Measurements from ENCODE around the gene CNTNAP5. TPM values are rescaled to one million over a fixed set of nuclear protein-coding genes. Genes with fewer than 3 reads are reported as not detected.

CNTNAP5 gene
- total and polyA plus RNA-seq, 2 experiments from 2014 or later, result 0.28 TPM; not detected in 1

DNA sequence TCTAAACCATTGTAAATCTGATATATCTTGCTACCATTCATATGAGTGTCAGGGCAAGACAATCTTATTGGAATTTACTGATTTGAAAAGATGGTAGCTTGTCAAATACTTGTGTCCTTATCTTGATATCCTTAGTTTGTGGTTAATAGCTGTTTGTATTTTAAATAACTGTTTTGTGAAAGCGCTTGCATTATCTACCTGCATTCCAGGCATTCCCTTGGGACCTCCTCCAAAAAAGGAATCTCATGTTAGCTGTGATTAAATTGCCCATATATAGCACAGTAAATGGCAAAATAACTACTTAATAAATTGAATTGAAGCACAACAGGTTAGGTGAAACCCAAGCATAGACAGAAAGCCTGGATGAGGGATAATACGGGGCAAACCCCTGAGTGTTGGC is 13.9 kb downstream of the CNTNAP5 start:
- H3K27me3 ChIP-seq, result no peaks in the 10 kb centered on the region
- no peaks in the 10 kb centered on the region for H3K79me2 ChIP-seq
- 40% methylated on average over 2 of the region's 2 CpGs for WGBS (ENCODE audit: low lambda C conversion rate, missing lambda C conversion rate)
- no peak overlapping the region for H3K4me2 ChIP-seq
- TF ChIP-seq EZH2phosphoT487 (IDR thresholded peaks at IDR 0.05; ENCODE audit: low read depth, severe bottlenecking, unreplicated experiment) (no peak), EZH2 (IDR thresholded peaks at IDR 0.05; ENCODE audit: borderline replicate concordance) (no peak)
- TF ChIP-seq, protein P1, sequence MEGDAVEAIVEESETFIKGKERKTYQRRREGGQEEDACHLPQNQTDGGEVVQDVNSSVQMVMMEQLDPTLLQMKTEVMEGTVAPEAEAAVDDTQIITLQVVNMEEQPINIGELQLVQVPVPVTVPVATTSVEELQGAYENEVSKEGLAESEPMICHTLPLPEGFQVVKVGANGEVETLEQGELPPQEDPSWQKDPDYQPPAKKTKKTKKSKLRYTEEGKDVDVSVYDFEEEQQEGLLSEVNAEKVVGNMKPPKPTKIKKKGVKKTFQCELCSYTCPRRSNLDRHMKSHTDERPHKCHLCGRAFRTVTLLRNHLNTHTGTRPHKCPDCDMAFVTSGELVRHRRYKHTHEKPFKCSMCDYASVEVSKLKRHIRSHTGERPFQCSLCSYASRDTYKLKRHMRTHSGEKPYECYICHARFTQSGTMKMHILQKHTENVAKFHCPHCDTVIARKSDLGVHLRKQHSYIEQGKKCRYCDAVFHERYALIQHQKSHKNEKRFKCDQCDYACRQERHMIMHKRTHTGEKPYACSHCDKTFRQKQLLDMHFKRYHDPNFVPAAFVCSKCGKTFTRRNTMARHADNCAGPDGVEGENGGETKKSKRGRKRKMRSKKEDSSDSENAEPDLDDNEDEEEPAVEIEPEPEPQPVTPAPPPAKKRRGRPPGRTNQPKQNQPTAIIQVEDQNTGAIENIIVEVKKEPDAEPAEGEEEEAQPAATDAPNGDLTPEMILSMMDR (IDR thresholded peaks at IDR 0.05; ENCODE audit: poor library complexity), result no peak
- H3K9me3 ChIP-seq (ENCODE audit: low read depth), result no peaks in the 10 kb centered on the region
- H3K4me3 ChIP-seq, result no peak overlapping the region
- H2AFZ ChIP-seq, result no peak overlapping the region
- H3K4me1 ChIP-seq (ENCODE audit: insufficient read depth), result no peaks in the 10 kb centered on the region
- H3K36me3 ChIP-seq (replicated peaks; ENCODE audit: insufficient read depth, low read depth), result no peaks in the 10 kb centered on the region
- DNase-seq (ENCODE audit: low spot score), result no peak
- no peak overlapping the region for H3K27ac ChIP-seq
- H4K20me1 ChIP-seq (ENCODE audit: insufficient read depth, poor library complexity, severe bottlenecking), result no peaks in the 10 kb centered on the region
- H3K9me2 ChIP-seq (replicated peaks; ENCODE audit: insufficient read depth), result no peaks in the 10 kb centered on the region

DNA sequence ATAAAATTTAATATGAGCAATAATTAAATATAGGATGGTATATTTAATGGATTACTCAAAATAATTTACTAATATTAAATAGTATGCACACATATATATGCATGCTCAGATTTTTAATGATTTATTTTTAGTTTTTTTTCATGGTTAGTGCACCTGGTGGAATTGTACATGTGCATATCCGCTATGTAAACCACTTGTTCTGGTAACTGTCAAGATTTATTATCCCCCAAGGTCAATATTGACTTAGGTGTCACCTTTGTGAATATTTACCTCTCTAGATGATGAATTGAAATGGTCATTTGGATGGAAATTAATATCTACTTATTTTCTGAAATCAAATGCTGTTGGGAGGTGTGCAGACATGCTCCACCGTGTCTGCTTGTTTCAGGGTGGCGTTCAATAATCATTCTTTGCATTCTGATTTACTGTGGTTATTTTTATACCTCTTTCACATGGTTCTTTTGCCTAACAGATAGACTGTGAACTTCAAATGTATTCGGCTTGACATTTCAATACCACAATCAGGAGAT is 14.7 kb downstream of the CNTNAP5 start:
- no peak for DNase-seq (ENCODE audit: low spot score)
- H3K9me3 ChIP-seq (ENCODE audit: low read depth), result no peaks in the 10 kb centered on the region
- no peak overlapping the region for H3K4me3 ChIP-seq
- no peaks in the 10 kb centered on the region for H3K36me3 ChIP-seq (replicated peaks; ENCODE audit: insufficient read depth, low read depth)
- no peak overlapping the region for H3K27ac ChIP-seq
- no peak overlapping the region for H3K4me2 ChIP-seq
- WGBS (ENCODE audit: low lambda C conversion rate, missing lambda C conversion rate), result 81% methylated on average over 4 of the region's 4 CpGs
- no peaks in the 10 kb centered on the region for H3K27me3 ChIP-seq
- TF ChIP-seq EZH2 (IDR thresholded peaks at IDR 0.05; ENCODE audit: borderline replicate concordance) (no peak), EZH2phosphoT487 (IDR thresholded peaks at IDR 0.05; ENCODE audit: low read depth, severe bottlenecking, unreplicated experiment) (no peak)
- TF ChIP-seq, protein P1 (IDR thresholded peaks at IDR 0.05; ENCODE audit: poor library complexity), result no peak
- no peaks in the 10 kb centered on the region for H3K9me2 ChIP-seq (replicated peaks; ENCODE audit: insufficient read depth)
- no peaks in the 10 kb centered on the region for H4K20me1 ChIP-seq (ENCODE audit: insufficient read depth, poor library complexity, severe bottlenecking)
- H3K4me1 ChIP-seq (ENCODE audit: insufficient read depth), result no peaks in the 10 kb centered on the region
- H2AFZ ChIP-seq, result no peak overlapping the region
- H3K79me2 ChIP-seq, result no peaks in the 10 kb centered on the region

DNA sequence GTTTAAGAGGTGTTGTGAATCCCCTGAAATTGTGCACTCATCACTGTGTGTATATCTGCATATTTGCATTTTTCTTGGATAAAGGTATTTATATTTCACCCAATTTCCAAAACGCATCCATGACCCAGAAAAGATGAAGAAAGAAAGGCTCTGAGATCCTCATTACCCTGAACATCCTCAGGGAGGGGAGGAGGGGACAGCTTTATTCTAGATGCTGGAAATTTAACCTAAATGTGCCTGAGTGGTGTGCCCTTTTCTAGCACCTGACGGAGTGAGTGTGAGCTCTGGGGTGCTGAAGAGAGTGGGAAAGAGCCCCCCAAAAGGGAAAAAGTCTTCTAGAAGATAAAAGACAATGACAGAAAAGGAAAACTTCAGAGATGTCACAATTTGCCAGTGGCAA is 20.8 kb downstream of the CNTNAP5 start:
- Histone ChIP-seq H3K4me2 (no peak overlapping the region), H3K9me3 (ENCODE audit: low read depth) (no peaks in the 10 kb centered on the region), H3K36me3 (replicated peaks; ENCODE audit: insufficient read depth, low read depth) (no peaks in the 10 kb centered on the region), H3K4me3 (no peak overlapping the region), H3K4me1 (ENCODE audit: insufficient read depth) (no peaks in the 10 kb centered on the region), H2AFZ (no peak overlapping the region), H3K27ac (no peak overlapping the region), H3K79me2 (no peaks in the 10 kb centered on the region), H4K20me1 (ENCODE audit: insufficient read depth, poor library complexity, severe bottlenecking) (no peaks in the 10 kb centered on the region), H3K27me3 (no peaks in the 10 kb centered on the region), H3K9me2 (replicated peaks; ENCODE audit: insufficient read depth) (no peaks in the 10 kb centered on the region)
- no peak for TF ChIP-seq EZH2phosphoT487 (IDR thresholded peaks at IDR 0.05; ENCODE audit: low read depth, severe bottlenecking, unreplicated experiment)
- TF ChIP-seq EZH2 (IDR thresholded peaks at IDR 0.05; ENCODE audit: borderline replicate concordance), result no peak
- TF ChIP-seq, protein P1 (IDR thresholded peaks at IDR 0.05; ENCODE audit: poor library complexity), result no peak
- WGBS (ENCODE audit: low lambda C conversion rate, missing lambda C conversion rate), result 80% methylated on average over 2 of the region's 2 CpGs
- no peak for DNase-seq (ENCODE audit: low spot score)
